Germinal center (tissue), 1 donor: ENCODE measurements around the gene PVALB.
A peak's percentile ranks its signal among the peaks of the same experiment; 100 is the strongest.

Experiments
- DNase-seq: peaks from one replicate; pipeline ENCODE4 v3.0.0; 2012; ENCODE audit warnings: mixed read lengths, low spot score

PVALB gene

GRCh38 chr22:36846271-36846670 is 29.4 kb upstream of the PVALB start:
- no peak for DNase-seq

GRCh38 chr22:36840106-36840505 is 23.3 kb upstream of the PVALB start:
- no peak for DNase-seq

GRCh38 chr22:36839356-36840073 is 22.7 kb upstream of the PVALB start:
- no peak for DNase-seq

GRCh38 chr22:36838119-36839030 is 21.5 kb upstream of the PVALB start:
- no peak for DNase-seq

GRCh38 chr22:36835903-36836302 is 19.1 kb upstream of the PVALB start:
- DNase-seq = no peak

GRCh38 chr22:36833073-36833472 is 16.2 kb upstream of the PVALB start:
- DNase-seq = peak; percentile 30

- no peak for DNase-seq
These were observed 14.9 kb upstream of the PVALB start for GRCh38 chr22:36831717-36832116.

- no peak for DNase-seq
These were observed 14.4 kb upstream of the PVALB start for GRCh38 chr22:36831206-36831605.

- DNase-seq = no peak
These were observed 13.8 kb upstream of the PVALB start for GRCh38 chr22:36830601-36831000.

GRCh38 chr22:36829370-36830002 is 12.7 kb upstream of the PVALB start:
- no peak for DNase-seq

- no peak for DNase-seq
These were observed 12.0 kb upstream of the PVALB start for GRCh38 chr22:36828815-36829214.

- DNase-seq = no peak
These were observed 9.4 kb upstream of the PVALB start for GRCh38 chr22:36826262-36826661.

- DNase-seq = no peak
These were observed 7.8 kb upstream of the PVALB start for GRCh38 chr22:36824655-36825054.

- no peak for DNase-seq
These were observed 6.5 kb upstream of the PVALB start for GRCh38 chr22:36823186-36823839.

GRCh38 chr22:36822581-36822980 is 5.7 kb upstream of the PVALB start:
- no peak for DNase-seq

GRCh38 chr22:36819112-36819511 is 2.3 kb upstream of the PVALB start:
- no peak for DNase-seq

GRCh38 chr22:36818010-36818642 is 1.3 kb upstream of the PVALB start:
- DNase-seq = no peak

- no peak for DNase-seq
These were observed 652 bp upstream of the PVALB start for GRCh38 chr22:36817525-36817848.

- no peak for DNase-seq
These were observed 548 bp downstream of the PVALB start for GRCh38 chr22:36816339-36816635.

GRCh38 chr22:36815558-36816338 is 1.1 kb downstream of the PVALB start:
- no peak for DNase-seq

- no peak for DNase-seq
These were observed 2.0 kb downstream of the PVALB start for GRCh38 chr22:36814801-36815200.
